ENCODE measurements around the gene PAQR3.

PAQR3 gene

DNA sequence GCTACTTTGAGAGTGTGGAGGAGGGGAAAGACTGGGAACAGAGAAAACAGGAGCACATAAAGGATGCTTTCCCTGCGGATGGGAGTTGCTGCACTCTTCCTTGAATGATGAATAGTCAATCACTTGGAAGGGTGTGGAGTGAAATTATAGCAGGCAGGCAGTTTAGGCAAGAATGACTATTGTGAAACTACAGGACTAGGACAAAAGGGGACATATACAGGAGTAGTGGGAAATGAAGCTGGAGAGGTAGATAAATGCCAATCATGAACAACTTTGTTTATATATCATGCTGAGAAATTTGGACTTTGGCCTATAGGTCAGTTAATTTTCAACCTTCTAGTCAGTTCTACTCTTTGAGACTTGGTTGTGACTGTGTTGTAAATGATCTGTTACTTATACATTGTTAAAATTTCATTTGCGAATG lies 76.9 kb downstream of the PAQR3 start:
- in situ Hi-C loops (cut with MboI; ENCODE audit: low pct_unique_long_range_greater_than_20kb, low sequenced_read_pairs, unreplicated experiment): loop anchor here (25.0 kb wide), 1 partner anchor 900 kb away; no protein-coding TSS in a partner anchor
- no peak for DNase-seq (ENCODE audit: low spot score)
- TF ChIP-seq, protein P1, sequence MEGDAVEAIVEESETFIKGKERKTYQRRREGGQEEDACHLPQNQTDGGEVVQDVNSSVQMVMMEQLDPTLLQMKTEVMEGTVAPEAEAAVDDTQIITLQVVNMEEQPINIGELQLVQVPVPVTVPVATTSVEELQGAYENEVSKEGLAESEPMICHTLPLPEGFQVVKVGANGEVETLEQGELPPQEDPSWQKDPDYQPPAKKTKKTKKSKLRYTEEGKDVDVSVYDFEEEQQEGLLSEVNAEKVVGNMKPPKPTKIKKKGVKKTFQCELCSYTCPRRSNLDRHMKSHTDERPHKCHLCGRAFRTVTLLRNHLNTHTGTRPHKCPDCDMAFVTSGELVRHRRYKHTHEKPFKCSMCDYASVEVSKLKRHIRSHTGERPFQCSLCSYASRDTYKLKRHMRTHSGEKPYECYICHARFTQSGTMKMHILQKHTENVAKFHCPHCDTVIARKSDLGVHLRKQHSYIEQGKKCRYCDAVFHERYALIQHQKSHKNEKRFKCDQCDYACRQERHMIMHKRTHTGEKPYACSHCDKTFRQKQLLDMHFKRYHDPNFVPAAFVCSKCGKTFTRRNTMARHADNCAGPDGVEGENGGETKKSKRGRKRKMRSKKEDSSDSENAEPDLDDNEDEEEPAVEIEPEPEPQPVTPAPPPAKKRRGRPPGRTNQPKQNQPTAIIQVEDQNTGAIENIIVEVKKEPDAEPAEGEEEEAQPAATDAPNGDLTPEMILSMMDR (IDR thresholded peaks at IDR 0.05; ENCODE audit: extremely low read depth, insufficient read depth, missing control alignments): no peak
